Vagina (tissue), 2 donors: Measurements from ENCODE around the gene PNKD.

ENCODE experiments used
- CTCF ChIP-seq, 3 experiments: fragments of 450-650 bp in 2 of 3; fragments of 200-600 bp in 1 of 3; sonication (generic) in 1 of 3; IDR thresholded peaks; one replicate each; pipeline ENCODE4 v1.5.1; 2017 to 2019; ENCODE audit warnings: antibody characterized with exemption in 3 of 3, mild to moderate bottlenecking in 2 of 3, moderate library complexity in 2 of 3
- POLR2A ChIP-seq, 2 donors: fragments of 450-650 bp; IDR thresholded peaks; one replicate each; pipeline ENCODE4 v1.6.1; 2017; ENCODE audit warnings: antibody characterized with exemption in 2 of 2, mild to moderate bottlenecking in 2 of 2, moderate library complexity in 2 of 2
- POLR2AphosphoS5 ChIP-seq, 2 donors: sonication (generic); formaldehyde crosslinking; IDR thresholded peaks; one replicate each; pipeline ENCODE4 v1.9.0; 2017; ENCODE audit warnings: antibody characterized with exemption in 2 of 2, mild to moderate bottlenecking in 2 of 2, low read depth in 1 of 2; ENCODE audit not compliant: insufficient read depth in 1 of 2

- TF ChIP-seq POLR2AphosphoS5 (IDR thresholded peaks at IDR 0.05; ENCODE audit: insufficient read depth in 1 of 2, low read depth in 1 of 2), result no peak
- TF ChIP-seq POLR2A (IDR thresholded peaks at IDR 0.05), result no peak
- TF ChIP-seq CTCF (IDR thresholded peaks at IDR 0.05), result no peak
Measured at GRCh38 chr2:218293715-218294429, 23.6 kb downstream of the PNKD start.
